Liver (tissue), 3 donors: Measurements from ENCODE around the gene POLR2H.

Source experiments
- CTCF ChIP-seq: fragments of 150-350 bp; IDR thresholded peaks from 2 replicates; pipeline ENCODE4 v1.5.1; 2017; ENCODE audit warnings: improper control_type of control experiment, low read depth, low read length; ENCODE audit not compliant: missing input control
- EGR1 ChIP-seq, 2 donors: IDR thresholded peaks; 2 replicates each; pipeline ENCODE4 v1.6.1; 2016 to 2018; ENCODE audit warnings: antibody characterized with exemption in 2 of 2, low read depth in 2 of 2
- JUND ChIP-seq, 2 donors: IDR thresholded peaks; 2 replicates each; pipeline ENCODE4 v1.6.1; 2016; ENCODE audit warnings: antibody characterized with exemption in 2 of 2
- MAX ChIP-seq: IDR thresholded peaks from 2 replicates; pipeline ENCODE4 v1.6.1; 2016; ENCODE audit warnings: antibody characterized with exemption
- NR2F2 ChIP-seq: IDR thresholded peaks from 2 replicates; pipeline ENCODE4 v1.6.1; 2016; ENCODE audit warnings: antibody characterized with exemption
- RAD21 ChIP-seq, 2 donors: IDR thresholded peaks; 2 replicates each; pipeline ENCODE4 v1.6.1; 2016; ENCODE audit warnings: antibody characterized with exemption in 2 of 2, mild to moderate bottlenecking in 2 of 2
- REST ChIP-seq: IDR thresholded peaks from 2 replicates; pipeline ENCODE4 v1.6.1; 2016; ENCODE audit warnings: antibody characterized with exemption, mild to moderate bottlenecking
- ZBTB33 ChIP-seq: IDR thresholded peaks from 2 replicates; pipeline ENCODE4 v1.6.1; 2016; ENCODE audit warnings: antibody characterized with exemption
- donor health status: healthy.
- donor health status: healthy.

DNA sequence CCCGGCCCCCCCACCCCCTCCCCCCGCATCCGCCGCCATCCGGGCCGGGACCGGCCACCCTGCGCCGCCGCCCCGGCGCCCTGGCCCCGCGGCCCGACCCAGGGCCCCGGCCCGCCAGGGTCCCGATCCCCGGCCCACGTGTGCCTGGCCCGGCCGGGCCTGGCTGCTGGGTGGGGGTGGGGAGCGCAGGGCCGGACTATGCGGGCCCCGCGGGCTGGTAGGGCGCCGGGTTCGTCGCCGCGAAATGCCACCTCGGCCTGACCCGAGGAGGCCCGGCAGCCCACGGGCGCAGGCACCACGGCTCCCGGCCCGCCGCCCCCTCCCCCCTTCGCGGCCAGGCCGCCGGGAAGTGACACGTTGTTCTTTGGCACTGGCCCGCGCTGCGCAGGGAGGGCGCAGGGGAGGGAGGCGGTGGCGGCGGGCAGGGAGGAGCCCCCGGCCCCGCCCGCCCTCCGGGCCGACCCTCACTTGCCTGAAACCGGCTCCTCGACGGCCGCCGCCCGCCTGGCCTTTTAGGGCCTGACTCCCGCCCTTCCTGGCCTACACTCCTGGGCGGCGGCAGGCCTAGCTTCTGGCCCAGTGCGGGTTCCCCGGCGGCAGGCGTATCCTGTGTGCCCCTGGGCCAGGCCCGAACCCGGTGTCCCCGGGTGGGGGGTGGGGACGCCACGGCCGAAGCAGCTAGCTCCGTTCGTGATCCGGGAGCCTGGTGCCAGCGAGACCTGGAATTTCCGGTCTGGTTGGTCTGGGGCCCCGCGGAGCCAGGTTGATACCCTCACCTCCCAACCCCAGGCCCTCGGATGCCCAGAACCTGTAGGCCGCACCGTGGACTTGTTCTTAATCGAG lies 46.6 kb upstream of the POLR2H start:
- TF ChIP-seq CTCF (no peak), NR2F2 (no peak), ZBTB33 (no peak), REST (peak; percentile 19), EGR1 (IDR thresholded peaks at IDR 0.05; ENCODE audit: low read depth in 2 of 2) (no peak), JUND (IDR thresholded peaks at IDR 0.05) (no peak), RAD21 (IDR thresholded peaks at IDR 0.05) (no peak), MAX (no peak)
